HG02870 (cell line): Measurements from ENCODE around the gene RNU6-9.

ENCODE experiments used
- ATAC-seq: cut with Tn5 transposase; IDR thresholded peaks from one replicate; pipeline ENCODE4 v1.9.1; 2021; ENCODE audit warnings: mild to moderate bottlenecking, moderate library complexity; ENCODE audit not compliant: unreplicated experiment

Gene RNU6-9

DNA sequence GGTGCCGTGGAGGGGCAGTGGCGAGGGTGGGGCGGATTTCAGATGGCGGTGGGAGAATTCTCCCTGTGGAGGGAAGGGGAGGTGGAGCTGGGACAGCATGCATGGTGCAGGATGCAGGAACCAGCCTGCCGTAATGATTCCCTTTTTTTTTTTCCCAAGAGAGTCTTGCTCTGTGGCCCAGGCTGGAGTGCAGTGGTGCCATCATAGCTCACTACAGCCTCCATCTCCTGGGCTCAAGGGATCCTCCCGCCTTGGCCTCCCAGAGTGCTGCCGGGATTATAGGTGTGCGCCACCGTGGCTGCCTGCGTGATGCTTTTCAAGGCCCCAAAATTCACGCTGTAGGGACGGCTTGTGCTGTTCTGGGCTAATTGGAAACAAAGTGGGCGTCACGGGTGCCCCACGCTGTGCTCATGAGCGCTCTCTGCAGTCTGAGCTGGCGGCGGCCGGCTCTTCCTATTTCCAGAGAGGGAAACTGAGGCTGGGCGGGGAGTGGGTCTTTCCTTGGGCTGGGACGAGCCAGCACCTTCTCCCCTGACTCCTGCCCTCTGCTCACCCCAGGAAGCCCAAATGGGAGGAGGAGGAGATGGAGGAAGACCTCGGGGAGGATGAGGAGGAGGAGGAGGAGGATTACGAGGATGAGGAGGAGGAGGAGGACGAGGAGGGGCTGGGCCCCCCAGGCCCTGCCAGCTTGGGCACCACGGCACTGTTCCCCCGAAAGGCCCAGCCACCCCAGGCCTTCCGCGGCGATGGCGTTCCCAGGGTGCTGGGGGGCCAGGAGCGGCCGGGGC lies 38.8 kb downstream of the RNU6-9 start:
- ATAC-seq, result no peak

- ATAC-seq, result no peak
Observed at GRCh38 chr19:932648-933552, 39.6 kb downstream of the RNU6-9 start.

DNA sequence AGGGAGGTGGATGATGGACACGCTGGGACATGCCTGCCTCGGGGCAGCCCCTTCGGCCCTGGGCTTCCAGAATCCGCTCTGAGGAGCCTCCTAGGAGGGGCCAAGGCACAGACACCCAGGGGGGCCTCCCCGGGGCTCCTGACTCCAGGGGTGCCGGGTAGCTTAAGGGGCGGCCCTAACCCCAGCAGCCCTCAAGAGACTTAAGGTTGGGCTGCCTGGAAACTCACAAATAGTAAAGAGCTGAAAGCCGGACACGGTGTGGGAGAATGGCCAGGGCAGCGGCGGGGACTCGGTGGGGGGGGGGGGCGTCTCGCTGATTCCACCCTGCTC lies 40.2 kb downstream of the RNU6-9 start:
- ATAC-seq, result no peak

- no peak for ATAC-seq
Observed at GRCh38 chr19:934197-934840, 41.0 kb downstream of the RNU6-9 start.

DNA sequence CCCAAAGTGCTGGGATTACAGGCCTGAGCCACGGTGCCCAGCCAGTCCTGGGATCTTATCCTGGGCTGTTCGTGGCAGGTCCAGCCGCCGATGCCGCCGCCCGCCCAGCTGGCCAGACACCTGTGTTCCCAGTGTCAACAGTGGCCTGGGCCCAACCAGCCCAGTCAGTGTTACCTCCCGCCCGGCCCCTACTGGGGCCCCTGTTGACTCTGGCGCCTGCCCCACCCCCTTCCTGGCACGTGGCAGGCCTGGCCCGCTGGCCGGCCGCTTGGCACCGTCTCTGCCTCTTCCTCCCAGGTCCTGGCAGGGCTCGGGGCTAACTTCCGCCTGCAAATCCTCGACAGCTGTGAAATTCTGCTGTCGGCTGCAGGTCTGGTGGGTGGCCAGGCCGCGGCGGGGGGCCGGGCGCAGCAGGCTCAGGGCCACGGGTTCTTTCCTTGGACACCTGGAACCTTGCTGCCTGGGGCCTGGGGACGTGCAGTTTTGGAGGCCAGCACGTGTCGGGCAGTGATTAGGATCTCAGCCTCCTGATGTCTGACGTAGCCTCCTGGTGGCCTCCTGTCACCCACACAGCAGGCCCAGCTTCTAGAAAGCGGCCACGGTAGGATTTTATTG lies 41.7 kb downstream of the RNU6-9 start:
- ATAC-seq, result no peak

- ATAC-seq, result no peak
Observed at GRCh38 chr19:936175-936546, 42.9 kb downstream of the RNU6-9 start.

- no peak for ATAC-seq
Observed at GRCh38 chr19:937259-937694, 44.0 kb downstream of the RNU6-9 start.

DNA sequence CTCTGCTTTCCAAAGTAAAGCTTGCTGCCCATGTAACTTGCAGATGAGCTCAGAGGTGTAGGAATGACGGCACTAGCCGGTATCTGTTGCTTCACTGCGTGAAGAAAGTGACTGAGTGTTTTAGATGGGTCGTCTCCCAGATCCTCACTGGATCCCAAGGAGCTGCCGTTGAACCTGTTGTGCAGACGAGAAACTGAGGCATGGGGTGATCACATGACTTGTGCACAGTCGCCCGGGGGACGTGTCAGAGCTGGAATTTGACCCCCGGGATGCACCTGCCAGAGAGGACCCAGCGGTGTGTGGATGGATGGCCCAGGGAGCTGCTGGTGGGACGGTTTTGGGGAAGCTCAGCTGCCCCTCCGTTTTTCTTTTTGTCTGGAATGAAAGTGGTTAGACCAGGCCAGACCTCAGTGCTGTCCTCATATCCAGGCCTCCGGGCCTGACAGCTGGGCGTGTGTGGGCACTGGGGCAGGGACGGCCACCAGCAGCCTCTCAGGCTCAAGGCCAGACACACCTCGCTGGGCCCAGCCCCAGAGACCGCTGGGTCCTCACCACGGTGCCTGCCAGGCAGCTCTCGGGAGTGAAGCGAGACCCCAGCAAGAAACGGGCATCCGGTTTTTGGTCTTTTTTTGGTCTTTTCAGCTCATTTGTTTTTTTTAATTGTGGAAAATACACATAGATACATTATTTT lies 45.1 kb downstream of the RNU6-9 start:
- no peak for ATAC-seq

- no peak for ATAC-seq
Observed at GRCh38 chr19:939439-939838, 46.2 kb downstream of the RNU6-9 start.

DNA sequence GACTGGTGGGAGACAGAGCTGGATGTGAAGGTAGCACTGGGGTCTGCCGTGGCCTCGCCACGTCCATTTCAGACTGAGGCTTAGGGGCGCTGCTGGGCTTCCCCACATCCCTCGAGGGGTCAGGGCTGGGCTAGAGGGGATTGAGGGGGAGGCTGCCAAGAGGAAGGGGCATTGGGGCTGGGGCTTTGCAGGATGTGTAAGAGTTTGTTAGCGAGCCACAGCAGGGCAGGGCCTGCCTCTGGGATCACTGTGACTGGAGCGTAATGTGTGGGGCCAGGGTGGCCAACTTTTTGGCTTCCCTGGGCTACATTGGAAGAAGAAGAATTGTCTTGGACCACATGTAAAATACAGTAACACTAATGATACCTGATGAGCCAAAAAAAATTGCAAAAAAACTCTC lies 46.6 kb downstream of the RNU6-9 start:
- ATAC-seq, result no peak

DNA sequence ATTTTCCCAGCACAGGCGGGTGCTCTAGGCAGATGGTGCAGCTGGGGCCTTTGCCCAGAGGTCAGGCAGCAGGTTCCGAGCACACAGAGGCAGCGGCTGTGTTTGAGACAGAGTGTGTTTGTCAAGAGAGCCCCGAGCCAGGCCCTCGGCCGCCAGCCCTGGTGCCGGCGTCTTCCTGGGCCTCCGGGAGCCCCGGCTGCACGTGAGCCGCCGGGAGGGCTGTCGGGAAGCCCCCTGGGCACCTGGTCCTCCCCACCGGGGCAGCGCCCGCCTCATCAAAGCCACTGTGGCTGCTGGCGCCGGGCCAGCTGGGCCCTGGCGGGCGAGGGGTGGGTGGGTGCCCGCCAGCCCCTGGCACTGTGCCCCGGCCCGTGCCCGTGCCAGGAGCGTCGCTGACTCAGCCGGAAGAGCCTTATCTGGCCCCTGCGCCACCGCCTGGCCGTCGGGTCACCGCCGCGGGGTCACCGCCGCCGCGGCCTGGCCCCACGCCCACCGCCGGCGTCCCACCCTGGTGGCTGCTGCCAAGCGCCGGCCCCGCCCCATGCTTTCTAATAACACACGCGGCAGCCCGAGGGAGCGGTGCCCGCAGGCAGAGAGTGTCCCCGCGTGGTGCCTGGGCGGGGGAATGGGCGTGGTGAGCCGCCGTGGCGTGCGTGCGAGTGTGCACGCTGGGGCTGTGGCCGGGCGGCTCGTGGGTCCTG lies 47.5 kb downstream of the RNU6-9 start:
- no peak for ATAC-seq

GRCh38 chr19:941292-942132 lies 48.2 kb downstream of the RNU6-9 start:
- ATAC-seq, result no peak

- ATAC-seq, result no peak
Observed at GRCh38 chr19:942133-942645, 48.9 kb downstream of the RNU6-9 start.
